T-helper 17 cell (primary cell): ENCODE results near the gene OR1I1. TPM values are rescaled to one million over a fixed set of nuclear protein-coding genes. Genes with fewer than 3 reads are reported as not detected.

Source experiments
- ATAC-seq: fragments of 150-1000 bp; cut with Tn5 transposase; 2 replicates; pipeline ENCODE4 v1.10.0; 2021; ENCODE audit warnings: mild to moderate bottlenecking, moderate library complexity
- DNase-seq, 3 donors: peaks; one replicate each; pipeline versions ENCODE4 v3.0.0 to v3.0.0-alpha.2; 2020 to 2021
- H3K9me3 ChIP-seq: one replicate; pipeline ENCODE4 v1.7.0; 2013; ENCODE audit warnings: low read length, mild to moderate bottlenecking; ENCODE audit not compliant: control insufficient read depth, poor library complexity, severe bottlenecking
- H3K27ac Mint-ChIP-seq: one replicate; pipeline ENCODE4 v1.8.0; 2022; ENCODE audit warnings: mild to moderate bottlenecking, moderate library complexity, mixed read lengths
- H3K27me3 Mint-ChIP-seq: one replicate; pipeline ENCODE4 v1.8.0; 2022; ENCODE audit warnings: mixed read lengths
- H3K36me3 Mint-ChIP-seq: one replicate; pipeline ENCODE4 v1.8.0; 2022; ENCODE audit warnings: low read depth, mixed read lengths
- H3K4me1 Mint-ChIP-seq: one replicate; pipeline ENCODE4 v1.8.0; 2022; ENCODE audit warnings: mild to moderate bottlenecking, mixed read lengths
- H3K4me3 Mint-ChIP-seq: one replicate; pipeline ENCODE4 v1.8.0; 2022; ENCODE audit warnings: mild to moderate bottlenecking, moderate library complexity, mixed read lengths
- total RNA-seq, 4 donors: library from RNA in 2 of 4; stranded (reverse) in 2 of 4; gene quantifications; one replicate each; pipeline ENCODE4 v1.2.3 and lab custom pipeline; 2022 to 2026

The OR1I1 gene
- total RNA-seq, 2 donors from 2014 or later: not detected

DNA sequence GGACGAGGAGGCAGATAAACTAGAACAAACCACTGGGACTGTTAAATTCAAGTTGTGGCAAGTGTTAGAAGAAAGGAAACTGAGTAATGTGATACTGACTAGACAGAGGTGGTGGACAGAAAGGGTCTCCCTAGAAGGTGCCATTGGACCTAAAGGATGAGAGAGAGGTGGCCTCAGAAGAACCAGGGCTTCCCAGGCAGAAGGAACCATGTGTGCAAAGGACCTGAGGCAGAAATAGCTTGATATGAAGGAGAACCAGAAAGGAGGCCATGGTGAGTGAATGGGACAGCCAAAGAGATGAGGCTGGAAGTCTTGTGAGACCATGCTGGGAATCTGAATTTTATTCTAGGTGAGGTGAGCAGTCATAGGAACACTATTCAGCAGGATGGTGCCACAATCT is 22.4 kb downstream of the OR1I1 start:
- H3K4me1 Mint-ChIP-seq: peaks cover 8% of the 10 kb centered on the region
- DNase-seq (no peak), ATAC-seq (no peak)
- no peaks in the 10 kb centered on the region for H3K9me3 ChIP-seq
- no peak overlapping the region for H3K4me3 Mint-ChIP-seq
- H3K36me3 Mint-ChIP-seq: peaks cover 2% of the 10 kb centered on the region
- H3K27me3 Mint-ChIP-seq: peaks cover 25% of the 10 kb centered on the region
- H3K27ac Mint-ChIP-seq: no peak overlapping the region

DNA sequence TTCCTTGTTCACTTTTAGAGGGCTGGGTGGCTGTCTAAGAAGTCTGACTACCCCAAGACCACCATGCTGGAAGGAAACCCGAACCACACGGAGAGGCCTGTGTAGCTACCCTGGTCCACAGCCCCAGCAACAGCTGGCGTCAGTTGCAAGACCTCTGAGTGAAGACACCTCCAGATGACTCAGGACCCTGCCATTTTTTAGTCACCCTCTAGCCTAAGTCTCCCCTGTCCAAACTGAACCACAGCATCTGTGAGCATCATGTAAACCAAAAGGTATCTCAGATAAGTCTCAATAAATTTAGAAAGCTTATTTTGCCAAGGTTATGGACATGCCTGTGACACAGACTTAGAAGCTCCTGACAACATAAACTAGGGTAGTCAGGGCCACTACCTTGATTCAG is 23.0 kb downstream of the OR1I1 start:
- peaks cover 25% of the 10 kb centered on the region for H3K27me3 Mint-ChIP-seq
- H3K4me1 Mint-ChIP-seq: peaks cover 8% of the 10 kb centered on the region
- no peak overlapping the region for H3K27ac Mint-ChIP-seq
- peaks cover 2% of the 10 kb centered on the region for H3K36me3 Mint-ChIP-seq
- H3K9me3 ChIP-seq: no peaks in the 10 kb centered on the region
- no peak for DNase-seq
- no peak overlapping the region for H3K4me3 Mint-ChIP-seq
- ATAC-seq: no peak

DNA sequence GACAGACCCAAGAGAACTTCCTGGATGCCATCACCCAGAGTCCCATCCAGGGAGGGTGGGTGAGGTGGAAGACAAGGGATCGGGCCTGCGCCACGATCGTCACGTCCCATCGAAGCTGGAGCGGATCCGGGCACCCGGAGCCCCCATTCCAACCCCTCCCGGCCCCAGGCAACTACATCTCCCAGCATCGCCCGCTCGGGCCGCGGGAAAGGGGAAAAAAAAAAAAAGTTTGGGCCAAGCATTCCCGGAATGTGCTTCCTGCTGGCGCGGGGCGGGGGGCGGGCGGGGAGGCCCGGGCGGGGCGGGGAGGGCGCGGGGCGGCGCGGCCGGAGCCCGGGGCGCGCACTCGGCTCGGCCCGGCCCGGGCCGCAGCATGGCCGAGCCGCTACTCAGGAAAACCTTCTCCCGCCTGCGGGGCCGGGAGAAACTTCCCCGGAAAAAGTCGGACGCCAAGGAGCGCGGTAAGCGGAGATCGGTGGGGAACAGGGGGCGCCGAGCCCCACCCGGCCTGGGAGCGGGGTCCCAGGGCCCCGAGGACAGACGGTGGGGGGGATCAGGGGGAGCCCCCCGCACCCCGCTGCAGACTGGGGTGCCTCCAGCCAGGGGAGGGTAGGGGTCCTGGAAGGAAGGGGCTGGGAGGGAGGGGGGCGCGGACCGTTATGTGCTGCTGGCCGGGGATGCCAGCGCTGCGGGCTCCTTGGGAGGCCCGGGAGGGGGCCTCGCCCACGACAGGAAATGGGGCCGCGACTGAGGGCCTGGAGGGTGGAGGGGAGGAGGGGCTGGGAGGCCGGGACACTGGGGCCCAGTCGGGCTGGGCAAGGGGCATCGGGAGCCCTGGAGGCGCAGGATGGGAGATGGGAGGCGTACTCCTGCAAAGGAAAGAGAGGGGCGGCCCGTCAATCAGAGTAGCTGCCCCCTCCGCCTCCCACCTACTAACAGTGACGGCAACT is 25.3 kb downstream of the OR1I1 start, which contains the start of gene SYDE1:
Gene SYDE1, plus strand, starts transcription at position 341 of the 950 bp plus-strand sequence. Its CDS starts 33 bp downstream, at position 374.
- H3K36me3 Mint-ChIP-seq: peaks cover 2% of the 10 kb centered on the region
- no peak within 1 kb of the TSS for H3K27ac Mint-ChIP-seq
- no peak for DNase-seq
- no peak for ATAC-seq
- H3K27me3 Mint-ChIP-seq: peaks cover 25% of the 10 kb centered on the region
- H3K4me3 Mint-ChIP-seq: peak within 1 kb of the TSS; percentile 76
- H3K9me3 ChIP-seq: no peaks in the 10 kb centered on the region
- H3K4me1 Mint-ChIP-seq: peaks cover 8% of the 10 kb centered on the region

DNA sequence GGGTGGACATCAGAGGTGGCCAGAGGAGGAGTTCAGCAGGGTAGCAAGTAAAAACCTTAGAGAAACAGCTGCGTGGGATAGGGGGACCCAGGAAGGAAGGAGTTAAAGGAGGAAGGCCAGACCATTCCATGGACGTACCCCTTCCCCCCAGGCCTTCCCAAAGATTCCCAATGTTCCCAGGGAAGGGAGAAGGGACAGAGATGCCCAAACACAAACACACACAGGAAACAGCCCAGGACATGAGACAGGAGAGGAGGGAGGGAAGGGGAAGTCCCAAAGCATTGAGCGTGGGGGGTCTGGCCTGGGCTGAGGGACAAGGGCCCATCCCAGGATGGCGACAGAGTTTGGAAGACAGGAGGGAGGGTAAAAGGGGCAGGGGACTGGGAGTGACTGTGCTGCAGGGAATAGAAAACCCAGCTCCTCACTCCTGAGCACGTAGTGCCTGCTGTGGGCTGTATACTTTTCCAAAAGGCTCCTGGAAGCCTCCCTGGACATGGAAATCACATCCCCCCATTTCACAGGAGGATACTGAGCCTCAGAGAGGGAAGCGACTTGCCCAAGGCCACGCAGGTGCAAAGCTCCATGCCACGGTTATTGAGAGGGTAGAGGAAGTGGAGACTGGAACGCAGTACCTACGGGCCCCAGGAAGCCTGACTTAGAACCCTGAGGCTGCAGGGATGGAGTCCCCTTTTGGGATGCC is 26.3 kb downstream of the OR1I1 start:
- Mint-ChIP-seq H3K36me3 (peaks cover 2% of the 10 kb centered on the region), H3K27me3 (peaks cover 25% of the 10 kb centered on the region), H3K4me1 (peaks cover 8% of the 10 kb centered on the region), H3K27ac (no peak overlapping the region), H3K4me3 (peak overlapping the region; percentile 72)
- H3K9me3 ChIP-seq: no peaks in the 10 kb centered on the region
- DNase-seq (no peak), ATAC-seq (no peak)

DNA sequence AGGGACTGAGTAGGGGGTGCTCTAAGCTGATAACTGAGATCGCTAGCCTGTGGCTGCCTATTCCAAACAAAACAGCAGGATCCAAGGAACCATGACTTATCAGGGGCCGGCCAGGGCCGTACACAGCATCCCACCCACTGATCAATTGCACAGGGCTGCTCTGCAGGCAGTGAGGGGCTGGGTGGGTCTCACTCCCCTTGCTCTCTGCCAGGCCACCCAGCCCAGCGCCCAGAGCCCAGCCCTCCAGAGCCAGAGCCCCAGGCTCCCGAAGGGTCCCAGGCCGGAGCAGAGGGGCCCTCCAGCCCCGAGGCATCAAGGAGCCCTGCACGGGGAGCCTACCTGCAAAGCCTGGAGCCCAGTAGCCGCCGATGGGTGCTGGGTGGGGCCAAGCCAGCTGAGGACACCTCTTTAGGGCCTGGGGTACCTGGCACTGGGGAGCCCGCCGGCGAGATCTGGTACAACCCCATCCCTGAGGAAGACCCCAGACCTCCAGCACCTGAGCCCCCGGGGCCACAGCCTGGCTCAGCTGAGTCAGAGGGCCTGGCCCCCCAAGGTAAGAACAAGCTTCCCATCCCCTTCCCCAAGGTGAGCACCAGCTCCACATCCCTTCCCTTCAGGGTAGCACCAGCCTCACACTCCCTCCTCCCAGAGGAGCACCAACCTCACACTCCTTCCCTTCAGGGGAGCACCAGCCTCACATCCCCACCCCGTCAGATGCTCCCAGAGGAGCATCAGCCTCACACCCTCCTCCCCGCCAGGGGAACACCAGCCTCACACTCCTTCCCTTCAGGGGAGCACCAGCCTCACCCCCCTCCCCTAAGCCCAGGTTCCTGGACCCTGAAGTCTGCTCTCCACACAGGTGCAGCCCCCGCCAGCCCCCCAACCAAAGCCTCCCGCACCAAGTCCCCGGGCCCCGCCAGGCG is 27.1 kb downstream of the OR1I1 start:
- no peak overlapping the region for H3K4me3 Mint-ChIP-seq
- peaks cover 25% of the 10 kb centered on the region for H3K27me3 Mint-ChIP-seq
- no peak overlapping the region for H3K27ac Mint-ChIP-seq
- no peaks in the 10 kb centered on the region for H3K9me3 ChIP-seq
- DNase-seq (no peak), ATAC-seq (no peak)
- peaks cover 8% of the 10 kb centered on the region for H3K4me1 Mint-ChIP-seq
- H3K36me3 Mint-ChIP-seq: peaks cover 2% of the 10 kb centered on the region

DNA sequence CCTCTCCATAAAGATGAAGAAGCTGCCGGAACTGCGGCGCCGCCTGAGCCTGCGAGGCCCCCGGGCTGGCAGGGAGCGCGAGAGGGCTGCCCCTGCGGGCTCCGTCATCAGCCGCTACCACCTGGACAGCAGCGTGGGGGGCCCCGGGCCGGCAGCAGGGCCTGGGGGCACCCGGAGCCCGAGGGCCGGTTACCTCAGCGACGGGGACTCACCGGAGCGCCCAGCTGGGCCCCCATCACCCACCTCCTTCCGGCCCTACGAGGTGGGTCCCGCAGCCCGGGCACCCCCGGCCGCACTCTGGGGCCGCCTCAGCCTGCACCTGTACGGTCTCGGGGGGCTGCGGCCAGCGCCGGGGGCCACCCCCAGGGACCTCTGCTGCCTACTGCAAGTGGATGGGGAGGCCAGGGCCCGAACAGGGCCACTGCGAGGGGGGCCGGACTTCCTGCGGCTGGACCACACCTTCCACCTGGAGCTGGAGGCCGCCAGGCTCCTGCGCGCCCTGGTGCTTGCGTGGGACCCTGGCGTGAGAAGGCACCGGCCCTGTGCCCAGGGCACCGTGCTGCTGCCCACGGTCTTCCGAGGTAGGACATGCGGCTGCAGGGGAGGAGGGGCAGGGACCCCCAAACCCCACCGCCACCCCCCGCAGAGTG is 27.9 kb downstream of the OR1I1 start:
- ATAC-seq: no peak
- no peak overlapping the region for H3K27ac Mint-ChIP-seq
- no peak overlapping the region for H3K4me3 Mint-ChIP-seq
- H3K36me3 Mint-ChIP-seq: peaks cover 2% of the 10 kb centered on the region
- no peaks in the 10 kb centered on the region for H3K9me3 ChIP-seq
- H3K27me3 Mint-ChIP-seq: peaks cover 25% of the 10 kb centered on the region
- peaks cover 8% of the 10 kb centered on the region for H3K4me1 Mint-ChIP-seq
- DNase-seq: no peak

DNA sequence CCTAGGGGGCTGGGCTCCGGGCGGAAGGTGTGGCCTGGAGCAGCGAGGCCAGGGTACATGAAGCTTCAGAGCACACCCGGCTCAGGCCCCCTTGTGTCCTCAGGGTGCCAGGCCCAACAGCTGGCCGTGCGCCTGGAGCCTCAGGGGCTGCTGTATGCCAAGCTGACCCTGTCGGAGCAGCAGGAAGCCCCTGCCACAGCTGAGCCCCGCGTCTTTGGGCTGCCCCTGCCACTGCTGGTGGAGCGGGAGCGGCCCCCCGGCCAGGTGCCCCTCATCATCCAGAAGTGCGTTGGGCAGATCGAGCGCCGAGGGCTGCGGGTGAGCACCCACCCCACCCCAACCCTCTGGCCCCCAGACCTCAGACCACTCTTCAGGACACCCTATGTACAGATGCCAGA is 28.4 kb downstream of the OR1I1 start:
- ATAC-seq: no peak
- peaks cover 2% of the 10 kb centered on the region for H3K36me3 Mint-ChIP-seq
- H3K9me3 ChIP-seq: no peaks in the 10 kb centered on the region
- DNase-seq: no peak
- no peak overlapping the region for H3K27ac Mint-ChIP-seq
- H3K4me3 Mint-ChIP-seq: no peak overlapping the region
- peaks cover 25% of the 10 kb centered on the region for H3K27me3 Mint-ChIP-seq
- H3K4me1 Mint-ChIP-seq: peaks cover 8% of the 10 kb centered on the region

DNA sequence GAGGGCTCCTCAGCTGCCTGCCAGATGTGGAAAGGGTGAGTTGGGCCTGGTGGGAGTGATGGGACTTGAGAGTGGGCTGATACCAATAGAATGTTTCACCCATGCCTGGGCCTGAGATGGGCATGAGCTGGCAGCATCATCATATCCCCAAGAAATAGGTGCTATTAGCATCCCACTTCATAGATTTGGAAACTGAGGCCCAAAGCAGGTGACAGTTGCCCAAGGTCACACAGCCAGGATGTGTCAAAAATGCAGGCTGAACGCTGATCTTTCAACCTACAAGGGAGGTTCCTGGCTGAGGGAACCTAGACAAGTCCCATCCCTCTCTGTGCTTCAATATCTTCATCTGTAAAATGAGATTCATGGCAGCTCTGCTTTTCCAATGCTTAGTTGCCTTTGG is 29.7 kb downstream of the OR1I1 start:
- no peak for ATAC-seq
- Mint-ChIP-seq H3K27ac (no peak overlapping the region), H3K27me3 (peaks cover 13% of the 10 kb centered on the region), H3K4me3 (no peak overlapping the region), H3K36me3 (no peaks in the 10 kb centered on the region), H3K4me1 (peaks cover 6% of the 10 kb centered on the region)
- DNase-seq: no peak
- no peaks in the 10 kb centered on the region for H3K9me3 ChIP-seq

DNA sequence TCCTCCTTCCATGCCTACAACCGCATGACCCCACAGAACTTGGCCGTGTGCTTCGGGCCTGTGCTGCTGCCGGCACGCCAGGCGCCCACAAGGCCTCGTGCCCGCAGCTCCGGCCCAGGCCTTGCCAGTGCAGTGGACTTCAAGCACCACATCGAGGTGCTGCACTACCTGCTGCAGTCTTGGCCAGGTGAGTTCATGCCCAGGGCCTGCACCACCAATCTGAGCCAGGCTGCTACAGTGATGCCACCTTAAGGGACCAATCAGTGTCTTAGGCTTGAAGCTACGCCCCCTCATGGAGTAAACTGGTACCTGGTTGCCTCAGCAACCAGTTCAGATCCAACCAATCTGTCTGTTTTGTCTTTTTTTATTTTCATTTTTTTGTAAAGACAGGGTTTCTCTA is 30.4 kb downstream of the OR1I1 start:
- Mint-ChIP-seq H3K27me3 (peaks cover 11% of the 10 kb centered on the region), H3K27ac (no peak overlapping the region), H3K4me3 (no peak overlapping the region), H3K36me3 (no peaks in the 10 kb centered on the region), H3K4me1 (peaks cover 4% of the 10 kb centered on the region)
- ATAC-seq (peak; percentile 61), DNase-seq (no peak)
- no peaks in the 10 kb centered on the region for H3K9me3 ChIP-seq

DNA sequence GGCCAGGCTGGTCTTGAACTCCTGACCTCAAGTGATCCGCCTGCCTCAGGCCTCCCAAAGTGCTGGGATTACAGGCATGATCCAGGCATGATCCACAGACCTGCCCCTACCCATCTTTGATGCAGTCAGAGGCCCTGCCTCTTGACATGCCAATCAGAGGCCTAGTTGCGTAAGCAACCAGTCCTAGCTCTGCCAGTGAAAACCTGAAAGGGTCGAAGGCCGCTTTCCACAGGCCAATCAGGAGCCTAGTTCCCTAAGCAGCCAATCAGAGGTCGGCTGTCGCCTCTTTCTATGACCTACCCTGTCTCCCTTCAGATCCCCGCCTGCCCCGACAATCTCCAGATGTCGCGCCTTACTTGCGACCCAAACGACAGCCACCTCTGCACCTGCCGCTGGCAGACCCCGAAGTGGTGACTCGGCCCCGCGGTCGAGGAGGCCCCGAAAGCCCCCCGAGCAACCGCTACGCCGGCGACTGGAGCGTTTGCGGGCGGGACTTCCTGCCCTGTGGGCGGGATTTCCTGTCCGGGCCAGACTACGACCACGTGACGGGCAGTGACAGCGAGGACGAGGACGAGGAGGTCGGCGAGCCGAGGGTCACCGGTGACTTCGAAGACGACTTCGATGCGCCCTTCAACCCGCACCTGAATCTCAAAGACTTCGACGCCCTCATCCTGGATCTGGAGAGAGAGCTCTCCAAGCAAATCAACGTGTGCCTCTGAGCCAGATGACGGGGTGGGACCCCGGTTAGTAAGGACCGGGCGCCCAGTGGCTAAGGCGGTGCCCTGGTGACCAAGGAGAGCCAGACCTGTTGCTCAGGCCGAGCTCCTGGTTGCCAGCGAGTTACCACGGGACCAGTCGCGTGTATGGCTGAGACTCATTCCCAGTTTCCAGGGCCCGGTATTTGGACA is 31.5 kb downstream of the OR1I1 start:
- Mint-ChIP-seq H3K27me3 (peaks cover 2% of the 10 kb centered on the region), H3K27ac (no peak overlapping the region), H3K4me3 (no peak overlapping the region), H3K36me3 (no peaks in the 10 kb centered on the region), H3K4me1 (no peaks in the 10 kb centered on the region)
- ATAC-seq (no peak), DNase-seq (no peak)
- no peaks in the 10 kb centered on the region for H3K9me3 ChIP-seq

DNA sequence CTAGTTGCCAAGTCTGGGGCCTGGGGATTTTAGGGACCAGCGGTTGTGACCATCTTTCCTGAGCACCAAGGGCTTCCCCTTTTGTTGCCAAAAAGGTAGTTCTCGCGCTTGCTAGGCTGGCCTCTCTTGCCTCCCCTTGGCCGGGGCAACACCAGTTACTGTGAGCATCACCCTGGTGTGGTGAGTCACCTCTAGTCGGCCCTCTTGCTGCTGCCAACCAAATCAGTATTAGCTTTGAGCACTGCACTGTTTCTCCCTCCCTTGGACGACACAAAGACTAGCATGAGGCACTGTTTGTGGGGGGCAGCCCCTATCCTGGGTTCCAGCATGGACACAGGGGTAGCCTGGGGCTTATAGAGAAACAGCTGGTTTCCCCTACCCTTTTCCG is 32.1 kb downstream of the OR1I1 start:
- H3K36me3 Mint-ChIP-seq: no peaks in the 10 kb centered on the region

DNA sequence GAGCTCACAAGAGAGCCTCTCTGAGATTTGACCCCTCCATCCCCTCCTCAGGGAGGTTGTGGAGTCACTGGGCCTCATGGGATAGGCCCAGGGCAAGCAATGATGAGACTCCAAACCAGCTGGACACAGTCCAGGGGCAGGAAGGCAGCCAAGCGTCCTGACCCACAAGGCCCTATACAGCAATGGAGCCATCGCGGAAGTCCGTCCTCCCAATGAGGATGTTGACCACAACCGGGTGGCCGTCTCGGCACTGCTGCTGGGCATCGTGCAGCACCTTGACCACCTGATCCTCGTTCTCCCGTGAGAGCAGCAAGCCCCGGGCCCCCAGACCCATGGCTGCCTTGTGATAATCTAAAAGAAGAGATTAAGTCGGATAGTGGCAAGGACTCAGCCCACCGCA is 33.1 kb downstream of the OR1I1 start:
- ATAC-seq: no peak
- H3K9me3 ChIP-seq: no peaks in the 10 kb centered on the region
- DNase-seq: no peak
- H3K4me3 Mint-ChIP-seq: no peak overlapping the region
- no peaks in the 10 kb centered on the region for H3K27me3 Mint-ChIP-seq
- no peak overlapping the region for H3K27ac Mint-ChIP-seq
- no peaks in the 10 kb centered on the region for H3K36me3 Mint-ChIP-seq
- no peaks in the 10 kb centered on the region for H3K4me1 Mint-ChIP-seq

More for the DNA sequence above, 32.1 kb downstream of the OR1I1 start:
- H3K4me1 Mint-ChIP-seq: no peaks in the 10 kb centered on the region
- H3K9me3 ChIP-seq: no peaks in the 10 kb centered on the region
- H3K27me3 Mint-ChIP-seq: no peaks in the 10 kb centered on the region
- H3K27ac Mint-ChIP-seq: no peak overlapping the region
- no peak overlapping the region for H3K4me3 Mint-ChIP-seq
- DNase-seq (no peak), ATAC-seq (no peak)
